Measurements from ENCODE around the gene PCED1B. TPM values are rescaled to one million over a fixed set of nuclear protein-coding genes. Genes with fewer than 3 reads are reported as not detected.

Gene PCED1B
- total RNA-seq, 2 donors from 2014 or later, result 6.6 to 12.3 TPM

- H3K27me3 ChIP-seq (replicated peaks; ENCODE audit: insufficient read depth), result no peaks in the 10 kb centered on the region
- no peak for TF ChIP-seq CTCF (IDR thresholded peaks at IDR 0.05)
- no peak overlapping the region for H3K27ac ChIP-seq
- no peak for DNase-seq (ENCODE audit: low spot score)
- no peak overlapping the region for H3K4me3 ChIP-seq
- no peaks in the 10 kb centered on the region for H3K9me3 ChIP-seq
- H3K36me3 ChIP-seq, result no peaks in the 10 kb centered on the region
- peaks cover 0 to 13% of the 10 kb centered on the region in 2 donors for H3K4me1 ChIP-seq (ENCODE audit: control insufficient read depth in 1 of 2, low read depth in 2 of 2)
- no peak for ATAC-seq (ENCODE audit: insufficient number of reproducible peaks, low FRiP score, low read depth)
These were observed 145.9 kb downstream of the PCED1B start for GRCh38 chr12:47225356-47225755.

- Histone ChIP-seq H3K27me3 (replicated peaks; ENCODE audit: insufficient read depth) (no peaks in the 10 kb centered on the region), H3K4me1 (ENCODE audit: control insufficient read depth in 1 of 2, low read depth in 2 of 2) (peaks cover 0 to 13% of the 10 kb centered on the region in 2 donors), H3K36me3 (no peaks in the 10 kb centered on the region), H3K4me3 (no peak overlapping the region), H3K9me3 (no peaks in the 10 kb centered on the region), H3K27ac (no peak overlapping the region)
- TF ChIP-seq CTCF (IDR thresholded peaks at IDR 0.05), result no peak
- ATAC-seq (ENCODE audit: insufficient number of reproducible peaks, low FRiP score, low read depth) (no peak), DNase-seq (ENCODE audit: low spot score) (no peak)
These were observed 146.8 kb downstream of the PCED1B start for GRCh38 chr12:47226199-47226598.

GRCh38 chr12:47228802-47229201 lies 149.4 kb downstream of the PCED1B start:
- no peak for ATAC-seq (ENCODE audit: insufficient number of reproducible peaks, low FRiP score, low read depth)
- Histone ChIP-seq H3K4me3 (no peak overlapping the region), H3K27ac (no peak overlapping the region), H3K36me3 (no peaks in the 10 kb centered on the region), H3K4me1 (ENCODE audit: control insufficient read depth in 1 of 2, low read depth in 2 of 2) (peaks cover 0 to 1% of the 10 kb centered on the region in 2 donors), H3K9me3 (no peaks in the 10 kb centered on the region), H3K27me3 (replicated peaks; ENCODE audit: insufficient read depth) (no peaks in the 10 kb centered on the region)
- TF ChIP-seq CTCF (IDR thresholded peaks at IDR 0.05), result no peak
- DNase-seq (ENCODE audit: low spot score), result no peak

- Histone ChIP-seq H3K4me1 (ENCODE audit: control insufficient read depth in 1 of 2, low read depth in 2 of 2) (no peaks in the 10 kb centered on the region), H3K4me3 (no peak overlapping the region), H3K36me3 (peaks cover 8% of the 10 kb centered on the region), H3K9me3 (no peaks in the 10 kb centered on the region), H3K27me3 (replicated peaks; ENCODE audit: insufficient read depth) (no peaks in the 10 kb centered on the region), H3K27ac (no peak overlapping the region)
- no peak for ATAC-seq (ENCODE audit: insufficient number of reproducible peaks, low FRiP score, low read depth)
- DNase-seq (ENCODE audit: low spot score), result no peak
- no peak for TF ChIP-seq CTCF (IDR thresholded peaks at IDR 0.05)
These were observed 152.0 kb downstream of the PCED1B start for GRCh38 chr12:47231456-47231855.

- no peak for TF ChIP-seq CTCF (IDR thresholded peaks at IDR 0.05)
- H3K9me3 ChIP-seq, result no peaks in the 10 kb centered on the region
- H3K27me3 ChIP-seq (replicated peaks; ENCODE audit: insufficient read depth), result no peaks in the 10 kb centered on the region
- no peak for ATAC-seq (ENCODE audit: insufficient number of reproducible peaks, low FRiP score, low read depth)
- H3K4me3 ChIP-seq, result no peak overlapping the region
- DNase-seq (ENCODE audit: low spot score), result no peak
- H3K36me3 ChIP-seq, result peaks cover 8% of the 10 kb centered on the region
- H3K27ac ChIP-seq, result no peak overlapping the region
- peaks cover 0 to 7% of the 10 kb centered on the region in 2 donors for H3K4me1 ChIP-seq (ENCODE audit: control insufficient read depth in 1 of 2, low read depth in 2 of 2)
These were observed 155.2 kb downstream of the PCED1B start for GRCh38 chr12:47234576-47235141.
